Keratinocyte (primary cell): ENCODE measurements around the gene PRR33. TPM values are rescaled to one million over a fixed set of nuclear protein-coding genes. Genes with fewer than 3 reads are reported as not detected.
A peak's percentile ranks its signal among the peaks of the same experiment; 100 is the strongest.
"Not testable (repeated sequence)": the region's sequence is repeated elsewhere in the genome, so short reads cannot be mapped to it uniquely, and the experiment has no call there.

ENCODE experiments used
- DNase-seq: peaks from one replicate; pipeline ENCODE4 v3.0.0-alpha.2; 2011; ENCODE audit warnings: low read depth, missing footprints, low spot score
- FAIRE-seq: peaks from 2 replicates; lab custom pipeline; 2011; peaks lifted over from hg19 to GRCh38; lab: Jason Lieb, UNC
- H2AFZ ChIP-seq: 2 replicates; pipeline ENCODE4 v1.6.0; 2012; ENCODE audit warnings: low read length, control low read depth, inconsistent platforms; ENCODE audit not compliant: control insufficient read depth
- H3K27ac ChIP-seq: 2 replicates; pipeline ENCODE4 v1.5.1; 2011; ENCODE audit warnings: low read length; ENCODE audit not compliant: control insufficient read depth, insufficient read depth
- H3K27me3 ChIP-seq: 3 replicates; pipeline ENCODE4 v1.6.0; 2011; ENCODE audit warnings: low read length; ENCODE audit not compliant: control insufficient read depth, insufficient read depth; ENCODE audit errors: extremely low read depth
- H3K36me3 ChIP-seq, 2 experiments: 2 replicates in 1 of 2; 3 replicates in 1 of 2; pipeline ENCODE4 v1.5.1; 2011; ENCODE audit warnings: low read length in 2 of 2, mild to moderate bottlenecking in 1 of 2; ENCODE audit not compliant: control insufficient read depth in 2 of 2, insufficient read depth in 2 of 2; ENCODE audit errors: extremely low read depth in 1 of 2
- H3K4me1 ChIP-seq: 3 replicates; pipeline ENCODE4 v1.5.1; 2011; ENCODE audit warnings: low read length; ENCODE audit not compliant: control insufficient read depth, insufficient read depth; ENCODE audit errors: extremely low read depth
- H3K4me2 ChIP-seq: 3 replicates; pipeline ENCODE4 v1.6.0; 2011; ENCODE audit warnings: low read depth, low read length; ENCODE audit not compliant: control insufficient read depth, insufficient read depth; ENCODE audit errors: extremely low read depth
- H3K4me3 ChIP-seq, 3 experiments: fragments of 200-600 bp in 1 of 3; sonication (generic) in 1 of 3; 2 replicates in 2 of 3; 3 replicates in 1 of 3; pipeline ENCODE4 v1.5.1; 2011 to 2016; ENCODE audit warnings: low read length in 3 of 3, mild to moderate bottlenecking in 3 of 3, control low read depth in 2 of 3, inconsistent platforms in 1 of 3, low read depth in 1 of 3, mixed read lengths in 1 of 3, mixed run types in 1 of 3, moderate library complexity in 1 of 3; ENCODE audit not compliant: control insufficient read depth in 2 of 3, insufficient read depth in 2 of 3; ENCODE audit errors: extremely low read depth in 1 of 3
- H3K79me2 ChIP-seq: 2 replicates; pipeline ENCODE4 v1.6.0; 2012; ENCODE audit warnings: low read length; ENCODE audit not compliant: control insufficient read depth, insufficient read depth
- H3K9ac ChIP-seq: 3 replicates; pipeline ENCODE4 v1.6.0; 2011; ENCODE audit warnings: low read length; ENCODE audit not compliant: control insufficient read depth, insufficient read depth; ENCODE audit errors: extremely low read depth
- H3K9me1 ChIP-seq: 3 replicates; pipeline ENCODE4 v1.6.0; 2011; ENCODE audit warnings: low read length; ENCODE audit not compliant: control insufficient read depth, insufficient read depth; ENCODE audit errors: extremely low read depth
- H3K9me3 ChIP-seq: 2 replicates; pipeline ENCODE4 v1.5.1; 2012; ENCODE audit warnings: low read depth, low read length; ENCODE audit not compliant: control insufficient read depth
- H4K20me1 ChIP-seq: 3 replicates; pipeline ENCODE4 v1.6.0; 2011; ENCODE audit warnings: low read length; ENCODE audit not compliant: control insufficient read depth, insufficient read depth; ENCODE audit errors: extremely low read depth
- CTCF ChIP-seq, 3 experiments: IDR thresholded peaks in 1 of 3; conservative IDR thresholded peaks in 1 of 3; optimal IDR thresholded peaks in 1 of 3; 2 replicates in 2 of 3; 3 replicates in 1 of 3; pipeline versions ENCODE3 to v1.5.1; 2011; ENCODE audit warnings: low read length in 3 of 3, mild to moderate bottlenecking in 3 of 3, moderate library complexity in 2 of 3, control low read depth in 1 of 3, inconsistent platforms in 1 of 3; ENCODE audit not compliant: insufficient read depth in 2 of 3; ENCODE audit errors: extremely low read depth in 1 of 3
- EZH2 ChIP-seq: IDR thresholded peaks from one replicate; pipeline ENCODE4 v1.6.1; 2012; ENCODE audit warnings: inconsistent platforms, mild to moderate bottlenecking, low read length, moderate library complexity
- dilution Hi-C: fragments of 300-500 bp; cut with MboI; formaldehyde crosslinking; loops from one replicate; pipeline ENCODE4 v1.7.0; 2020; ENCODE audit warnings: low sequenced_read_pairs; ENCODE audit not compliant: extremely low pct_ligation_motif_present
- polyA plus RNA-seq, 5 experiments: library from polyadenylated mRNA; depleted of rRNA in 3 of 5; stranded (reverse) in 3 of 5; stranded (forward) in 1 of 5; unstranded in 1 of 5; fragments of >200 nt; gene quantifications; 1 replicate in 1 of 5; 2 replicates in 3 of 5; 3 replicates in 1 of 5; pipeline versions ENCODE4 v1.2.1 to v1.2.3, GENCODE V29; 2011 to 2012; ENCODE audit warnings: missing spikeins in 2 of 5, low read depth in 1 of 5, low replicate concordance in 1 of 5

PRR33 gene
- polyA plus RNA-seq, 1 donor (not counting 4 experiments of a cell fraction or from before 2014, with no cell fraction given) = not detected

GRCh38 chr11:1875093-1875850 is 16.4 kb downstream of the PRR33 start:
- Histone ChIP-seq H3K4me2 (no peak overlapping the region), H2AFZ (no peak overlapping the region), H3K27me3 (peaks cover 14% of the 10 kb centered on the region), H3K9me3 (no peaks in the 10 kb centered on the region), H3K9ac (no peak overlapping the region), H3K36me3 (no peaks in the 10 kb centered on the region), H3K79me2 (no peaks in the 10 kb centered on the region), H3K4me3 (no peak overlapping the region), H3K27ac (no peak overlapping the region), H3K9me1 (no peaks in the 10 kb centered on the region), H3K4me1 (peaks cover 33% of the 10 kb centered on the region), H4K20me1 (no peaks in the 10 kb centered on the region)
- DNase-seq (no peak), FAIRE-seq (no peak)
- no peak for TF ChIP-seq EZH2
- TF ChIP-seq CTCF (optimal IDR thresholded peaks at IDR 0.05 in 1 of 3, IDR thresholded peaks at IDR 0.05 in 1 of 3, conservative IDR thresholded peaks at IDR 0.05 in 1 of 3; ENCODE audit: extremely low read depth in 1 of 3, insufficient read depth in 2 of 3, low read length in 3 of 3) = no peak
- dilution Hi-C loops = no loop called here

GRCh38 chr11:1874441-1875092 is 17.1 kb downstream of the PRR33 start:
- H3K9me1 ChIP-seq, H3K9ac ChIP-seq, H3K4me3 ChIP-seq, H3K27ac ChIP-seq, dilution Hi-C loops, H3K36me3 ChIP-seq, H3K79me2 ChIP-seq, H4K20me1 ChIP-seq, DNase-seq, FAIRE-seq, H3K9me3 ChIP-seq, H3K4me2 ChIP-seq, H2AFZ ChIP-seq: not testable (repeated sequence)
- peaks cover 34% of the 10 kb centered on the region for H3K4me1 ChIP-seq
- H3K27me3 ChIP-seq = peaks cover 21% of the 10 kb centered on the region

GRCh38 chr11:1873813-1874150 is 17.9 kb downstream of the PRR33 start:
- not testable (repeated sequence) for FAIRE-seq, H3K4me3 ChIP-seq, H2AFZ ChIP-seq

More at GRCh38 chr11:1873813-1874150, 17.9 kb downstream of the PRR33 start:
- DNase-seq, H3K9me3 ChIP-seq, H3K27ac ChIP-seq, dilution Hi-C loops, H4K20me1 ChIP-seq, H3K79me2 ChIP-seq, H3K36me3 ChIP-seq, H3K9me1 ChIP-seq, H3K9ac ChIP-seq: not testable (repeated sequence)
- Histone ChIP-seq H3K4me1 (peaks cover 31% of the 10 kb centered on the region), H3K27me3 (peaks cover 29% of the 10 kb centered on the region), H3K4me2 (peak overlapping the region; percentile 37)
